Chondrocyte (in vitro differentiated cells): ENCODE measurements around the gene CFDP1. TPM values are rescaled to one million over a fixed set of nuclear protein-coding genes. Genes with fewer than 3 reads are reported as not detected.
A peak's percentile ranks its signal among the peaks of the same experiment; 100 is the strongest.

Source experiments
- DNase-seq: peaks from one replicate; pipeline ENCODE4 v3.0.0; 2021; ENCODE audit warnings: mixed read lengths, low spot score
- H3K27ac Mint-ChIP-seq: one replicate; pipeline ENCODE4 v1.8.0; 2021; ENCODE audit warnings: mild to moderate bottlenecking, moderate library complexity, mixed read lengths; ENCODE audit not compliant: unreplicated experiment
- H3K27me3 Mint-ChIP-seq: 2 replicates; pipeline ENCODE4 v1.8.0; 2021; ENCODE audit warnings: low read depth, mixed read lengths
- H3K36me3 Mint-ChIP-seq: 2 replicates; pipeline ENCODE4 v1.8.0; 2021; ENCODE audit warnings: low read depth, mixed read lengths
- H3K4me1 Mint-ChIP-seq: 2 replicates; pipeline ENCODE4 v1.8.0; 2021; ENCODE audit warnings: low read depth, mild to moderate bottlenecking, mixed read lengths
- H3K4me3 Mint-ChIP-seq: one replicate; pipeline ENCODE4 v1.8.0; 2021; ENCODE audit warnings: mild to moderate bottlenecking, moderate library complexity, mixed read lengths; ENCODE audit not compliant: unreplicated experiment
- H3K9me3 Mint-ChIP-seq: 2 replicates; pipeline ENCODE4 v1.8.0; 2021; ENCODE audit warnings: low read depth, mixed read lengths
- CTCF ChIP-seq: fragments of 200-600 bp; sonication (generic); IDR thresholded peaks from 2 replicates; pipeline ENCODE4 v1.5.0; 2021; ENCODE audit warnings: antibody characterized with exemption, mild to moderate bottlenecking, moderate library complexity
- total RNA-seq: library from RNA; stranded (reverse); gene quantifications from 3 replicates; pipeline ENCODE4 v1.2.1, GENCODE V29; 2021

CFDP1 gene
- total RNA-seq, 1 donor from 2014 or later, result 45.3 TPM

- H3K4me3 Mint-ChIP-seq, result no peak overlapping the region
- H3K27me3 Mint-ChIP-seq, result no peaks in the 10 kb centered on the region
- peaks cover 7% of the 10 kb centered on the region for H3K36me3 Mint-ChIP-seq
- no peaks in the 10 kb centered on the region for H3K9me3 Mint-ChIP-seq
- peaks cover 42% of the 10 kb centered on the region for H3K4me1 Mint-ChIP-seq
- peak overlapping the region; percentile 22 for H3K27ac Mint-ChIP-seq
- TF ChIP-seq CTCF, result no peak
- DNase-seq, result no peak
Measured at GRCh38 chr16:75392906-75393305, 40.4 kb downstream of the CFDP1 start.

- Mint-ChIP-seq H3K4me3 (no peak overlapping the region), H3K36me3 (peaks cover 7% of the 10 kb centered on the region), H3K4me1 (peaks cover 40% of the 10 kb centered on the region), H3K27me3 (no peaks in the 10 kb centered on the region), H3K27ac (no peak overlapping the region), H3K9me3 (no peaks in the 10 kb centered on the region)
- no peak for DNase-seq
- TF ChIP-seq CTCF, result no peak
Measured at GRCh38 chr16:75390926-75391653, 42.2 kb downstream of the CFDP1 start.

- H3K4me1 Mint-ChIP-seq, result peaks cover 33% of the 10 kb centered on the region
- TF ChIP-seq CTCF, result no peak
- no peak for DNase-seq
- no peak overlapping the region for H3K4me3 Mint-ChIP-seq
- peaks cover 7% of the 10 kb centered on the region for H3K36me3 Mint-ChIP-seq
- no peaks in the 10 kb centered on the region for H3K9me3 Mint-ChIP-seq
- H3K27me3 Mint-ChIP-seq, result no peaks in the 10 kb centered on the region
- H3K27ac Mint-ChIP-seq, result no peak overlapping the region
Measured at GRCh38 chr16:75389096-75389690, 44.1 kb downstream of the CFDP1 start.

GRCh38 chr16:75387951-75388350 lies 45.4 kb downstream of the CFDP1 start:
- Mint-ChIP-seq H3K9me3 (no peaks in the 10 kb centered on the region), H3K27ac (no peak overlapping the region), H3K36me3 (peaks cover 5% of the 10 kb centered on the region), H3K4me1 (peaks cover 30% of the 10 kb centered on the region), H3K4me3 (no peak overlapping the region), H3K27me3 (no peaks in the 10 kb centered on the region)
- no peak for DNase-seq
- no peak for TF ChIP-seq CTCF

GRCh38 chr16:75385507-75386152 lies 47.7 kb downstream of the CFDP1 start:
- DNase-seq, result no peak
- H3K4me1 Mint-ChIP-seq, result peaks cover 34% of the 10 kb centered on the region

More at GRCh38 chr16:75385507-75386152, 47.7 kb downstream of the CFDP1 start:
- peak overlapping the region; percentile 57 for H3K27ac Mint-ChIP-seq
- no peaks in the 10 kb centered on the region for H3K27me3 Mint-ChIP-seq
- H3K9me3 Mint-ChIP-seq, result no peaks in the 10 kb centered on the region
- H3K36me3 Mint-ChIP-seq, result peaks cover 2% of the 10 kb centered on the region
- TF ChIP-seq CTCF, result peak; percentile 96
- H3K4me3 Mint-ChIP-seq, result no peak overlapping the region
